ENCODE data around the gene HOXC6. TPM values are rescaled to one million over a fixed set of nuclear protein-coding genes. Genes with fewer than 3 reads are reported as not detected.

Gene HOXC6
- total RNA-seq, 1 experiment from 2014 or later: not detected

DNA sequence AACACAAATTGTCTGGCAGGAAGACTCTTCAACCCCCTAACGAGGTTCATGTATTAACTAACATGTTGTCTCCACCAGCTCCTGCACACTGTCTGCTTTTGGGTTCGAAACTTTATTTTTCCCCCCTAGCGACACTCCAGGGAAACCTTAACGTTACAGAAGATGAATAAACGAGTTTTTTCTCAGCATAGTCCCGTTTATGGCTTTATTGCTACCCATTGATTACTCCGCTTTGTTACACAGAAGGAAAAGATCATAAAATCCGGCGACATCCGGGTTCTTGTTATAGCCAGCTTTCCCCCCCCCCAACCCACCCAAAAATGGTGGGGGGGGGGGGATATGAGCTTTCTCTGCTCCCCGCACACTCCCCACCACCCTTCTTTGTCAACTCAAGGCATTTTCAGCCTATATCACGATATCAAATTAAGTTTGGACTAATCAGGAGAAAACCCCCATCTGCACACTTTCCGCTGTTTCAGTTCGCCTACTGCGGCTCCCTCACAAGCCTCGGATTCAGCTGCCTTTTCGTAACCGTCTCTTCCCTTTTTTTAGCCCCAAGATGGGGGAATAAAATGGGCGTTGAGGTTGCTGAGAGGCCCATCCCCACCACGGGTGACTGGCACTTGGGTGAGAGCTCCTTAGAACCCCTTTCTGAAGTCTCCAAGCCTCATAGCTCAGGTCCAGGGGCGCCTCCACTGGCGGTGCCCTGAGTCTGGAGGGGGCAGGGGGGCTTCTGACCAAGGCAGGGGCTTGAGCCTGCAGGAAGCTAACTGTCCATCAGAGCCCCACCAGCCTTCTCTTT, 1.4 kb upstream of the HOXC6 start:
- Histone ChIP-seq H3K36me3 (ENCODE audit: insufficient read depth, low read length) (no peaks in the 10 kb centered on the region), H3K9me2 (replicated peaks; ENCODE audit: insufficient read depth, low read length) (no peaks in the 10 kb centered on the region), H3K27ac (ENCODE audit: low read length) (no peak overlapping the region), H3K9ac (ENCODE audit: low read length) (0 out of 2 replicates have a peak overlapping the region, but pooled peaks have one; percentile 35), H4K20me1 (ENCODE audit: insufficient read depth, low read depth, low read length) (no peaks in the 10 kb centered on the region), H2AFZ (ENCODE audit: low read length) (peak overlapping the region; percentile 65), H3K27me3 (ENCODE audit: low read length) (peaks cover 2% of the 10 kb centered on the region; the same call in 1 of the 2 replicates), H3K4me3 (ENCODE audit: low read length) (no peak overlapping the region), H3K79me2 (ENCODE audit: low read length) (no peaks in the 10 kb centered on the region), H3K9me3 (ENCODE audit: low read length) (no peaks in the 10 kb centered on the region), H3K4me2 (ENCODE audit: low read depth, low read length, poor library complexity, severe bottlenecking) (no peak overlapping the region), H3K4me1 (ENCODE audit: low read length) (peaks cover 17% of the 10 kb centered on the region)
- DNase-seq: no peak

DNA sequence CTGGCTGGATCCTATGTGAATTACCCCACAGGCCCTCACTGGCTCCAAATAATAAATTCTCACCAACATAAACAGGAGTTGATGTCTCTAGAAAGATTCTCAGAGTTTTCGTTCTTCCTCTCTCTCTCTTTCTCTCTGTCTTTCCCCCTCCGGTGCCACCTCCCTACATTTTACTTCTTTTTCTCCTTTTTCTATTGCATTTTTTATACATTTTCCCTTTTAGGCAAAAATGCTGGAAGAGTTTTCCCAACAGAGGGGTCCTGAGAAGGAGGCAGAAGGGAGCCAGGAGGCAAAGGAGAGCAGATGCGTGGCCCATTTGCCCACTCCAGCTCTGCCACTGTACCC, 826 bp upstream of the HOXC6 start:
- Histone ChIP-seq H3K36me3 (ENCODE audit: insufficient read depth, low read length) (no peaks in the 10 kb centered on the region), H3K9me3 (ENCODE audit: low read length) (no peaks in the 10 kb centered on the region), H3K27ac (ENCODE audit: low read length) (no peak overlapping the region), H3K4me1 (ENCODE audit: low read length) (peaks cover 17% of the 10 kb centered on the region), H3K4me3 (ENCODE audit: low read length) (no peak overlapping the region), H3K79me2 (ENCODE audit: low read length) (no peaks in the 10 kb centered on the region), H3K4me2 (ENCODE audit: low read depth, low read length, poor library complexity, severe bottlenecking) (no peak overlapping the region), H4K20me1 (ENCODE audit: insufficient read depth, low read depth, low read length) (no peaks in the 10 kb centered on the region), H3K9me2 (replicated peaks; ENCODE audit: insufficient read depth, low read length) (no peaks in the 10 kb centered on the region), H2AFZ (ENCODE audit: low read length) (no peak overlapping the region), H3K27me3 (ENCODE audit: low read length) (peaks cover 2% of the 10 kb centered on the region; the same call in 1 of the 2 replicates), H3K9ac (ENCODE audit: low read length) (no peak overlapping the region)
- DNase-seq: no peak

DNA sequence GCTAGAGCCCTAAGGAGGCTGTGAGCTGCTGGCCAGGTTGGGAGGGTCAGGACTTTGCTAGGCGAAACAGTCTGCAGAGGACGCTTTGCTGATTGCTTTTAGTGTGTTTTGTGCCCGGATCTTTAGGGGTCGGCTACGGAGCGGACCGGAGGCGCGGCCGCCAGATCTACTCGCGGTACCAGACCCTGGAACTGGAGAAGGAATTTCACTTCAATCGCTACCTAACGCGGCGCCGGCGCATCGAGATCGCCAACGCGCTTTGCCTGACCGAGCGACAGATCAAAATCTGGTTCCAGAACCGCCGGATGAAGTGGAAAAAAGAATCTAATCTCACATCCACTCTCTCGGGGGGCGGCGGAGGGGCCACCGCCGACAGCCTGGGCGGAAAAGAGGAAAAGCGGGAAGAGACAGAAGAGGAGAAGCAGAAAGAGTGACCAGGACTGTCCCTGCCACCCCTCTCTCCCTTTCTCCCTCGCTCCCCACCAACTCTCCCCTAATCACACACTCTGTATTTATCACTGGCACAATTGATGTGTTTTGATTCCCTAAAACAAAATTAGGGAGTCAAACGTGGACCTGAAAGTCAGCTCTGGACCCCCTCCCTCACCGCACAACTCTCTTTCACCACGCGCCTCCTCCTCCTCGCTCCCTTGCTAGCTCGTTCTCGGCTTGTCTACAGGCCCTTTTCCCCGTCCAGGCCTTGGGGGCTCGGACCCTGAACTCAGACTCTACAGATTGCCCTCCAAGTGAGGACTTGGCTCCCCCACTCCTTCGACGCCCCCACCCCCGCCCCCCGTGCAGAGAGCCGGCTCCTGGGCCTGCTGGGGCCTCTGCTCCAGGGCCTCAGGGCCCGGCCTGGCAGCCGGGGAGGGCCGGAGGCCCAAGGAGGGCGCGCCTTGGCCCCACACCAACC, 1.5 kb downstream of the HOXC6 start:
- peaks cover 2% of the 10 kb centered on the region; the same call in 1 of the 2 replicates for H3K27me3 ChIP-seq (ENCODE audit: low read length)
- no peaks in the 10 kb centered on the region for H3K9me2 ChIP-seq (replicated peaks; ENCODE audit: insufficient read depth, low read length)
- no peak overlapping the region for H3K27ac ChIP-seq (ENCODE audit: low read length)
- no peaks in the 10 kb centered on the region for H3K36me3 ChIP-seq (ENCODE audit: insufficient read depth, low read length)
- no peak overlapping the region for H3K9ac ChIP-seq (ENCODE audit: low read length)
- no peaks in the 10 kb centered on the region for H3K79me2 ChIP-seq (ENCODE audit: low read length)
- no peak overlapping the region for H2AFZ ChIP-seq (ENCODE audit: low read length)
- H3K4me3 ChIP-seq (ENCODE audit: low read length): no peak overlapping the region
- no peaks in the 10 kb centered on the region for H3K9me3 ChIP-seq (ENCODE audit: low read length)
- no peak for DNase-seq
- peaks cover 37% of the 10 kb centered on the region for H3K4me1 ChIP-seq (ENCODE audit: low read length)
- H3K4me2 ChIP-seq (ENCODE audit: low read depth, low read length, poor library complexity, severe bottlenecking): no peak overlapping the region
- no peaks in the 10 kb centered on the region for H4K20me1 ChIP-seq (ENCODE audit: insufficient read depth, low read depth, low read length)

DNA sequence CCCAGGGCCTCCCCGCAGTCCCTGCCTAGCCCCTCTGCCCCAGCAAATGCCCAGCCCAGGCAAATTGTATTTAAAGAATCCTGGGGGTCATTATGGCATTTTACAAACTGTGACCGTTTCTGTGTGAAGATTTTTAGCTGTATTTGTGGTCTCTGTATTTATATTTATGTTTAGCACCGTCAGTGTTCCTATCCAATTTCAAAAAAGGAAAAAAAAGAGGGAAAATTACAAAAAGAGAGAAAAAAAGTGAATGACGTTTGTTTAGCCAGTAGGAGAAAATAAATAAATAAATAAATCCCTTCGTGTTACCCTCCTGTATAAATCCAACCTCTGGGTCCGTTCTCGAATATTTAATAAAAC, 2.2 kb downstream of the HOXC6 start:
- no peak overlapping the region for H3K9ac ChIP-seq (ENCODE audit: low read length)
- no peaks in the 10 kb centered on the region for H3K36me3 ChIP-seq (ENCODE audit: insufficient read depth, low read length)
- H3K79me2 ChIP-seq (ENCODE audit: low read length): no peaks in the 10 kb centered on the region
- DNase-seq: no peak
- H3K27me3 ChIP-seq (ENCODE audit: low read length): peaks cover 2% of the 10 kb centered on the region; the same call in 1 of the 2 replicates
- H3K9me2 ChIP-seq (replicated peaks; ENCODE audit: insufficient read depth, low read length): no peaks in the 10 kb centered on the region
- H3K4me3 ChIP-seq (ENCODE audit: low read length): no peak overlapping the region
- H3K27ac ChIP-seq (ENCODE audit: low read length): no peak overlapping the region
- H3K4me2 ChIP-seq (ENCODE audit: low read depth, low read length, poor library complexity, severe bottlenecking): no peak overlapping the region
- no peaks in the 10 kb centered on the region for H4K20me1 ChIP-seq (ENCODE audit: insufficient read depth, low read depth, low read length)
- no peak overlapping the region for H2AFZ ChIP-seq (ENCODE audit: low read length)
- H3K9me3 ChIP-seq (ENCODE audit: low read length): no peaks in the 10 kb centered on the region
- H3K4me1 ChIP-seq (ENCODE audit: low read length): peaks cover 38% of the 10 kb centered on the region

DNA sequence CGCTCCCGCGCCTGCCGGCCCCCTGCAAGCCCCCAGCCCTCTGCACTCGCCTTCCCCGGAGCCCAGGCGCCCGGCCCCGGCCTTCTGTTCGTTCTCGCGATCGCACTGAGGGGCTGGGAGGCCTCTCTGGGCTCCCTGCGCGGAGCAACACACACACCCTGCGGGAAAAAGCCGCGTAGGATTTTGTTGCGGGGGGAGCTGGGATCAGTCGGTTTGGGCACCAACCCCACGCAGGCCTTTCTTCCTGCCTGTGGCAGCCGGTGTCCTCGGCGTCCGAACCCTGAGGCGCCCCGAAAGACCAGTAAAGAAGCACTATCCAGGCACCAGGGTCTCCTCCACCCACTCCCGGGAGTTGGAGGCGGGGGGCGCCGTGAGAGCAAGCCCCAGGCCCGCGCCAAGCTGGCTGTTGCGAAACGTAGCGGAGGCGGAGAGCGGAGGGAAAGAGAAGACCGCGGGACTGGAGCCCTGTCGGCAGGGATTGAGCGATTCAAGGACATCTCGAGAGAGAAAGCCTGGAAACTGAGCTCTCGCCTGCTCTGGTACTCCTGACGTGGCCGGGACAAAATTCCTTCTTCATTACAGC, 2.7 kb downstream of the HOXC6 start:
- Histone ChIP-seq H3K27ac (ENCODE audit: low read length) (no peak overlapping the region), H3K79me2 (ENCODE audit: low read length) (no peaks in the 10 kb centered on the region), H3K4me2 (ENCODE audit: low read depth, low read length, poor library complexity, severe bottlenecking) (no peak overlapping the region), H3K36me3 (ENCODE audit: insufficient read depth, low read length) (no peaks in the 10 kb centered on the region), H3K27me3 (ENCODE audit: low read length) (peaks cover under 1% of the 10 kb centered on the region; the same call in 1 of the 2 replicates), H3K9me2 (replicated peaks; ENCODE audit: insufficient read depth, low read length) (no peaks in the 10 kb centered on the region), H3K9ac (ENCODE audit: low read length) (no peak overlapping the region), H3K9me3 (ENCODE audit: low read length) (no peaks in the 10 kb centered on the region), H3K4me3 (ENCODE audit: low read length) (no peak overlapping the region), H2AFZ (ENCODE audit: low read length) (no peak overlapping the region), H4K20me1 (ENCODE audit: insufficient read depth, low read depth, low read length) (no peaks in the 10 kb centered on the region), H3K4me1 (ENCODE audit: low read length) (peaks cover 33% of the 10 kb centered on the region)
- DNase-seq: no peak

DNA sequence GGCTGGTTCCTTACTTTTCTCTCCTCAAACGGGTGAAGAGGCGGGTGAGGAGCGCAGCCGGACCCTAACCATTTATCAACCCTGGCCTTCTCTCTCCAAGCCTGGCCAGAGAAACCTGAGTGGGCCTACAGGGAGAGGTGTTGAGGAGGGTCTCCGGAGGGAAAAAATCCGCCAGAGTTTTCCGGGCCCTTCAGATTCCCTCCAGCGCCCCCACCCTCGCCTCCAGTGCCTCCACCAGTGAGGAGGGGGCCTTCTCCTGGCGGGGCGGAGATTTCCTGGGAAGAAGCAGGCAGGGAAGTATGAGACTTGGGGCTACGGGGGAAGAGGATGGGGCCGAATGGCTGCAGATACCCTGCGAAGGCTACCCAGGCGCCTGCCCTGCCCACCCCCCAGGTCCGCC, 3.2 kb downstream of the HOXC6 start:
- no peaks in the 10 kb centered on the region for H3K79me2 ChIP-seq (ENCODE audit: low read length)
- no peak overlapping the region for H3K9ac ChIP-seq (ENCODE audit: low read length)
- H3K9me3 ChIP-seq (ENCODE audit: low read length): no peaks in the 10 kb centered on the region
- H3K4me3 ChIP-seq (ENCODE audit: low read length): no peak overlapping the region
- H2AFZ ChIP-seq (ENCODE audit: low read length): no peak overlapping the region
- no peaks in the 10 kb centered on the region for H4K20me1 ChIP-seq (ENCODE audit: insufficient read depth, low read depth, low read length)
- no peak overlapping the region for H3K4me2 ChIP-seq (ENCODE audit: low read depth, low read length, poor library complexity, severe bottlenecking)
- no peak for DNase-seq
- no peaks in the 10 kb centered on the region for H3K9me2 ChIP-seq (replicated peaks; ENCODE audit: insufficient read depth, low read length)
- H3K36me3 ChIP-seq (ENCODE audit: insufficient read depth, low read length): no peaks in the 10 kb centered on the region
- H3K27ac ChIP-seq (ENCODE audit: low read length): no peak overlapping the region
- H3K4me1 ChIP-seq (ENCODE audit: low read length): peaks cover 29% of the 10 kb centered on the region
- no peaks in the 10 kb centered on the region for H3K27me3 ChIP-seq (ENCODE audit: low read length)

DNA sequence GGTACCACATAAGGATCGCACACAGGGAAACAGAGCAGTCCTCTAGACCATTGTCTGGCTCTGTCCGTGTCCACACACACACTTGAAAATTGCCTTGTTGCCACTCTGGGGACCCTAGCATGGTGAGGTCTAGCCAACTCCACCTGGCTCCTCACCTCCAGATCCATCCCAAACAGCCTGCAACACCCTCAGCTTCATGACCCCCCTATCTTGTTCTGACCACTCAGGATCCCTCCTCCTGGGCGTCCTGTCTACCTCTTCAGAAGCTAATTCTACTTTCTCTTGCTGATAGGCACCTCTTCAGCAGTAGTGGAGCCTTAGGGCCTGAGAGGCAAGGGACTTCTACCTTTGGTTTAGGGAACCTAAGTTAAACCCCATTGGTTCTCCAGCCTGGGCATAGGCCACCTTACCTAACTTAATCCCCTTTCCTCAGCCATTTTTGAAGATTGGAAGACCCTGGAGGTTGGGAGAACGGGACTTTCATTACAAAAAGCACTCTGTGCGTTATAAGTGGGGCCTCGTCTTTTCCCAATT, 3.9 kb downstream of the HOXC6 start:
- H3K9me2 ChIP-seq (replicated peaks; ENCODE audit: insufficient read depth, low read length): no peaks in the 10 kb centered on the region

More for the DNA sequence above, 3.9 kb downstream of the HOXC6 start:
- no peak overlapping the region for H3K9ac ChIP-seq (ENCODE audit: low read length)
- peaks cover 27% of the 10 kb centered on the region for H3K4me1 ChIP-seq (ENCODE audit: low read length)
- no peak overlapping the region for H3K27ac ChIP-seq (ENCODE audit: low read length)
- H3K79me2 ChIP-seq (ENCODE audit: low read length): no peaks in the 10 kb centered on the region
- H4K20me1 ChIP-seq (ENCODE audit: insufficient read depth, low read depth, low read length): no peaks in the 10 kb centered on the region
- H3K27me3 ChIP-seq (ENCODE audit: low read length): no peaks in the 10 kb centered on the region
- H3K4me3 ChIP-seq (ENCODE audit: low read length): no peak overlapping the region
- no peaks in the 10 kb centered on the region for H3K36me3 ChIP-seq (ENCODE audit: insufficient read depth, low read length)
- no peak overlapping the region for H2AFZ ChIP-seq (ENCODE audit: low read length)
- H3K9me3 ChIP-seq (ENCODE audit: low read length): no peaks in the 10 kb centered on the region
- no peak for DNase-seq
- H3K4me2 ChIP-seq (ENCODE audit: low read depth, low read length, poor library complexity, severe bottlenecking): no peak overlapping the region

Data from Karpas-422 (cell line).